H1 (cell line): ENCODE results near the gene TCEA2. TPM values are rescaled to one million over a fixed set of nuclear protein-coding genes. Genes with fewer than 3 reads are reported as not detected.

Experiments used
- CTCF ChIA-PET: fragments of 300-600 bp; sonication (Branson Sonifier 250); formaldehyde crosslinking; loops from one replicate; lab custom pipeline; 2021; ENCODE audit not compliant: partially characterized antibody; lab: Charles Lee
- POLR2A ChIA-PET: fragments of 300-600 bp; sonication (Branson Sonifier 250); formaldehyde crosslinking; loops from one replicate; lab custom pipeline; 2021; ENCODE audit warnings: inconsistent platforms; ENCODE audit not compliant: partially characterized antibody; lab: Charles Lee
- DNase-seq, 2 experiments: peaks; one replicate each; pipeline versions ENCODE4 v3.0.0 to v3.0.0-alpha.2; 2010 to 2022; ENCODE audit warnings: low spot score in 2 of 2, low read depth in 1 of 2, mixed read lengths in 1 of 2
- FAIRE-seq: peaks from 2 replicates; lab custom pipeline; 2011; peaks lifted over from hg19 to GRCh38; lab: Jason Lieb, UNC
- H2AFZ ChIP-seq: 2 replicates; pipeline ENCODE4 v1.8.1; 2012; ENCODE audit warnings: low read length, inconsistent platforms
- H2AK5ac ChIP-seq: 2 replicates; pipeline ENCODE4 v1.6.1; 2013; ENCODE audit warnings: low read depth, low read length
- H2BK120ac ChIP-seq: replicated peaks from 2 replicates; pipeline ENCODE3; 2013; ENCODE audit warnings: low read depth, low read length, inconsistent platforms
- H2BK12ac ChIP-seq: 2 replicates; pipeline ENCODE4 v1.6.1; 2013; ENCODE audit warnings: low read depth, low read length
- H2BK15ac ChIP-seq: 2 replicates; pipeline ENCODE4 v1.6.1; 2013; ENCODE audit warnings: low read length
- H2BK20ac ChIP-seq: 2 replicates; pipeline ENCODE4 v1.6.1; 2013; ENCODE audit warnings: low read length
- H2BK5ac ChIP-seq: 2 replicates; pipeline ENCODE4 v1.6.1; 2013; ENCODE audit warnings: low read depth, low read length
- H3K14ac ChIP-seq: 2 replicates; pipeline ENCODE4 v1.6.1; 2013; ENCODE audit warnings: inconsistent platforms; ENCODE audit not compliant: insufficient read length
- H3K18ac ChIP-seq: 2 replicates; pipeline ENCODE4 v1.6.1; 2013; ENCODE audit warnings: low read length; ENCODE audit errors: extremely low read depth
- H3K23ac ChIP-seq: 2 replicates; pipeline ENCODE4 v1.6.1; 2013; ENCODE audit warnings: inconsistent platforms; ENCODE audit not compliant: insufficient read length
- H3K23me2 ChIP-seq: 2 replicates; pipeline ENCODE4 v1.6.1; 2013; ENCODE audit warnings: low read depth, low read length
- H3K27ac ChIP-seq: 2 replicates; pipeline ENCODE4 v1.6.1; 2011; ENCODE audit warnings: low read depth, low read length, inconsistent platforms
- H3K27me3 ChIP-seq, 4 experiments: replicated peaks in 1 of 4; 1 replicate in 1 of 4; 2 replicates in 3 of 4; pipeline versions ENCODE4 v1.6.1 to v1.8.1; 2011 to 2013; ENCODE audit warnings: low read length in 3 of 4, mild to moderate bottlenecking in 3 of 4, inconsistent platforms in 2 of 4, mixed read lengths in 2 of 4, moderate library complexity in 1 of 4; ENCODE audit not compliant: control insufficient read depth in 3 of 4, insufficient read depth in 3 of 4; ENCODE audit errors: extremely low read depth in 1 of 4
- H3K36me3 ChIP-seq, 4 experiments: 2 replicates each; pipeline versions ENCODE4 v1.6.1 to v1.8.1; 2011 to 2013; ENCODE audit warnings: mild to moderate bottlenecking in 4 of 4, low read length in 3 of 4, moderate library complexity in 2 of 4, control low read depth in 1 of 4, inconsistent platforms in 1 of 4; ENCODE audit not compliant: insufficient read depth in 4 of 4, control insufficient read depth in 2 of 4
- H3K4ac ChIP-seq: replicated peaks from 2 replicates; pipeline ENCODE3; 2013; ENCODE audit warnings: low read length, low read depth, mixed read lengths, inconsistent platforms; ENCODE audit not compliant: insufficient read length
- H3K4me1 ChIP-seq, 4 experiments: replicated peaks in 1 of 4; 1 replicate in 1 of 4; 2 replicates in 3 of 4; pipeline versions ENCODE4 v1.6.1 to v1.8.1; 2011 to 2013; ENCODE audit warnings: low read length in 3 of 4, inconsistent platforms in 2 of 4, mixed read lengths in 1 of 4; ENCODE audit not compliant: insufficient read depth in 4 of 4, control insufficient read depth in 3 of 4
- H3K4me2 ChIP-seq, 2 experiments: 2 replicates each; pipeline versions ENCODE4 v1.6.1 to v1.8.1; 2011 to 2013; ENCODE audit warnings: low read depth in 2 of 2, low read length in 2 of 2, control low read depth in 1 of 2, inconsistent platforms in 1 of 2, mild to moderate bottlenecking in 1 of 2; ENCODE audit not compliant: insufficient read depth in 1 of 2
- H3K4me3 ChIP-seq, 4 experiments: fragments of 200-600, 300-600 bp in 1 of 4; sonication (generic), shearing (Covaris generic), sonication (Bioruptor Twin) in 1 of 4; 2 replicates each; pipeline versions ENCODE4 v1.5.1 to v1.8.1; 2011 to 2016; ENCODE audit warnings: low read length in 4 of 4, low read depth in 3 of 4, control low read depth in 2 of 4, inconsistent platforms in 2 of 4, mild to moderate bottlenecking in 2 of 4, mixed read lengths in 1 of 4, moderate library complexity in 1 of 4; ENCODE audit not compliant: insufficient read depth in 2 of 4; ENCODE audit errors: extremely low read depth in 1 of 4
- H3K56ac ChIP-seq: replicated peaks from 2 replicates; pipeline ENCODE3; 2013; ENCODE audit warnings: low read depth, mild to moderate bottlenecking, mixed read lengths, low read length, inconsistent platforms; ENCODE audit not compliant: insufficient read length
- H3K79me1 ChIP-seq: 2 replicates; pipeline ENCODE4 v1.6.1; 2013; ENCODE audit warnings: low read depth, low read length, control low read depth
- H3K79me2 ChIP-seq, 2 experiments: 2 replicates each; pipeline versions ENCODE4 v1.6.1 to v1.8.1; 2012 to 2013; ENCODE audit warnings: low read length in 2 of 2, mild to moderate bottlenecking in 2 of 2, inconsistent platforms in 1 of 2; ENCODE audit not compliant: insufficient read depth in 2 of 2, control insufficient read depth in 1 of 2
- H3K9ac ChIP-seq, 4 experiments: replicated peaks in 1 of 4; 1 replicate in 1 of 4; 2 replicates in 3 of 4; pipeline versions ENCODE4 v1.6.1 to v1.8.1; 2011 to 2013; ENCODE audit warnings: low read depth in 3 of 4, low read length in 3 of 4, control low read depth in 2 of 4, mild to moderate bottlenecking in 2 of 4, moderate library complexity in 2 of 4, inconsistent platforms in 1 of 4; ENCODE audit errors: extremely low read depth in 1 of 4
- H3K9me3 ChIP-seq, 2 experiments: 2 replicates each; pipeline versions ENCODE4 v1.6.1 to v1.8.1; 2012 to 2013; ENCODE audit warnings: mild to moderate bottlenecking in 2 of 2, moderate library complexity in 2 of 2, control low read depth in 1 of 2, inconsistent platforms in 1 of 2, low read depth in 1 of 2, low read length in 1 of 2, mixed read lengths in 1 of 2; ENCODE audit not compliant: insufficient read depth in 2 of 2
- H4K20me1 ChIP-seq, 2 experiments: replicated peaks in 1 of 2; 2 replicates each; pipeline versions ENCODE3 to v1.8.1; 2011 to 2013; ENCODE audit warnings: inconsistent platforms in 2 of 2, low read length in 2 of 2, mild to moderate bottlenecking in 1 of 2; ENCODE audit not compliant: insufficient read depth in 2 of 2, control insufficient read depth in 1 of 2
- H4K5ac ChIP-seq: 2 replicates; pipeline ENCODE4 v1.6.1; 2013; ENCODE audit warnings: low read length, low read depth, mixed read lengths, inconsistent platforms; ENCODE audit not compliant: insufficient read length
- H4K8ac ChIP-seq: 2 replicates; pipeline ENCODE4 v1.8.0; 2013; ENCODE audit warnings: mild to moderate bottlenecking, moderate library complexity, low read length, inconsistent platforms; ENCODE audit not compliant: insufficient read depth; ENCODE audit errors: extremely low read depth
- H4K91ac ChIP-seq: replicated peaks from 2 replicates; pipeline ENCODE3; 2013; ENCODE audit warnings: low read length, mixed read lengths, inconsistent platforms; ENCODE audit not compliant: insufficient read length
- KDM1A ChIP-seq: fragments of 200-600, 300-600 bp; sonication (generic); IDR thresholded peaks from 2 replicates; pipeline ENCODE4 v1.7.1; 2016; ENCODE audit warnings: mild to moderate bottlenecking, low read length, borderline replicate concordance
- SRF ChIP-seq: IDR thresholded peaks from 2 replicates; pipeline ENCODE4 v1.6.1; 2011; ENCODE audit warnings: mild to moderate bottlenecking, low read depth, low read length, moderate library complexity
- WGBS, 2 experiments: shearing (Covaris generic) in 1 of 2; methylation state at CpG; one replicate each; pipeline versions ENCODE4 v1.1.6 to v1.1.7; 2013 to 2015; ENCODE audit warnings: low lambda C conversion rate in 2 of 2, mixed read lengths in 2 of 2, inconsistent platforms in 1 of 2, low coverage in 1 of 2, missing lambda C conversion rate in 1 of 2; ENCODE audit not compliant: insufficient replicate concordance in 2 of 2, insufficient coverage in 1 of 2, insufficient read length in 1 of 2; ENCODE audit errors: extremely low coverage in 1 of 2, missing lambda C conversion rate in 1 of 2; 5-methylcytosine and 5-hydroxymethylcytosine counted together
- polyA plus RNA-seq, 7 experiments: library from polyadenylated mRNA; depleted of rRNA in 3 of 7; stranded (reverse) in 5 of 7; unstranded in 2 of 7; fragments of >200 nt in 5 of 7; fragments of 200-250 nt in 2 of 7; gene quantifications; 1 replicate in 5 of 7; 2 replicates in 1 of 7; 4 replicates in 1 of 7; pipeline versions ENCODE4 v1.2.1 to v1.2.3, GENCODE V29; 2011 to 2013; ENCODE audit warnings: missing spikeins in 2 of 7, mixed read lengths in 2 of 7
- total RNA-seq: library from RNA; stranded (reverse); fragmentation: NEBNext Ultra II Directional; extraction: Animal tissue kit (Norgen Biotek cat#: 25700); gene quantifications from 2 replicates; pipeline ENCODE4 v1.2.1, GENCODE V29; 2021

Gene TCEA2
- total and polyA plus RNA-seq, 2 of the 8 experiments (the other 6 are each of a cell fraction or from before 2014, with no cell fraction given): 41.4 to 42.3 TPM

- no peaks in the 10 kb centered on the region for H3K9me3 ChIP-seq
- H2AK5ac ChIP-seq: no peak overlapping the region
- no peaks in the 10 kb centered on the region for H3K79me1 ChIP-seq
- no peak overlapping the region for H3K9ac ChIP-seq
- H2BK12ac ChIP-seq: peak overlapping the region; percentile 62; the same call in 1 of the 2 replicates
- TF ChIP-seq SRF (no peak), KDM1A (peak; percentile 78; the same call in 1 of the 2 replicates)
- no peaks in the 10 kb centered on the region; a peak in 2 of 7 replicates for H3K27me3 ChIP-seq
- H3K27ac ChIP-seq: no peak overlapping the region
- no peak overlapping the region for H2BK20ac ChIP-seq
- POLR2A ChIA-PET: interaction anchor here (1.2 to 1.3 kb wide), 2 partner anchors 36 to 76 kb away, joined by 3 read pairs; partner anchors contain the start of gene LKAAEAR1
- H3K56ac ChIP-seq: no peak overlapping the region
- H3K23ac ChIP-seq: no peak overlapping the region
- H2BK15ac ChIP-seq: peak overlapping the region; percentile 97
- no peaks in the 10 kb centered on the region for H3K23me2 ChIP-seq
- H3K4me3 ChIP-seq: no peak overlapping the region
- no peak overlapping the region for H3K4ac ChIP-seq
- H2BK5ac ChIP-seq: no peak overlapping the region
- no peak overlapping the region for H4K91ac ChIP-seq
- CTCF ChIA-PET: interaction anchor here (0.6 to 10.1 kb wide), 41 partner anchors 9 to 1315 kb away, joined by 3 to 144 read pairs (median 4); partner anchors contain the start of genes C20orf204, LKAAEAR1, NPBWR2 and OGFR
- no peak overlapping the region for H3K4me2 ChIP-seq
- no peaks in the 10 kb centered on the region for H3K36me3 ChIP-seq
- H3K14ac ChIP-seq: no peak overlapping the region
- no peaks in the 10 kb centered on the region for H3K79me2 ChIP-seq
- H2AFZ ChIP-seq: no peak overlapping the region
- peak in 1 of 2 experiments; percentile 49 for DNase-seq
- no peaks in the 10 kb centered on the region; a peak in 2 of 7 replicates for H3K4me1 ChIP-seq
- WGBS, 2 experiments: 79% methylated on average over 12 of the region's 14 CpGs; no CpG with 5 or more reads in 1 of the 2 experiments
- no peak for FAIRE-seq
- peak overlapping the region; percentile 13; the same call in 1 of the 2 replicates for H3K18ac ChIP-seq
- H2BK120ac ChIP-seq: no peak overlapping the region
- no peaks in the 10 kb centered on the region for H4K20me1 ChIP-seq
- peak overlapping the region; percentile 79 for H4K8ac ChIP-seq
- no peak overlapping the region for H4K5ac ChIP-seq
These were observed 56.8 kb downstream of the TCEA2 start for GRCh38 chr20:64119681-64120341.
